Activated naive CD8-positive, alpha-beta T cell treated with anti-CD3 and anti-CD28 coated beads, Interleukin-2, amount 50 U/mL, for 16 hours (primary cell): ENCODE measurements around the gene SHANK1.
A peak's percentile ranks its signal among the peaks of the same experiment; 100 is the strongest.

Experiments used
- DNase-seq: peaks from one replicate; pipeline ENCODE4 v3.0.0-alpha.2; 2020; ENCODE audit warnings: low read depth, low spot score

SHANK1 gene

DNA sequence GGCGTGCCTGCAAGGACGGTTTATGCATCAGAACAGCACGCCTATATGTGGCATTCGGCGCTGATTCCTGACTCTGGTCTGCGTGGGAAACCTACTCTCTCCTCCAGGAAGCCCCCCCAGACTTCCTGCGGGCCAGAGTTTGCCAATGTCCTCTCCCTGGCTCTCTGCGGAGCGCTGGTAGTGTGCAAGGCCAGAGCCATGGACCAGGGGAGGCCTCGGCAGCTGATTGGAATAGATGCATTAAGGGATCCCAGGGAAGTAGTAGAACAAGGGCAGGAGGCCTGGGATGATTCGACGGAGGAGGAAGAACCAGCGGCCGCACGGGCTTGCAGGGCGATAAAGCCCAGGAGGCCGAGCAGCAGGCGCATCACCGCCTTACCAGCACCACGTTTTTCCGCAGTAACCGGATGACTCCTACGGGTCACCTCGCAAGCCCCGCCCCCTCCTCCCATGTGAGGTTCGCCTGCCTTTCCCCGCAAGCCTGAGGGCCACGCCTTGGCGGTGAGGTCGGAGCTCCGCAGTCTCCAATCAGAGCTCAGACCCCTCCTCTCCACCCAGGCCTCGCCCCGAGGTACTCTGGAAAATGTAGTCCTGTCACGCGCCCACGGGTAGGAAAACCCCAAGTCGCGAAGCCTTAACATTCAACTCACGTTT, 8.6 kb upstream of the SHANK1 start:
- DNase-seq, result peak; percentile 94

DNA sequence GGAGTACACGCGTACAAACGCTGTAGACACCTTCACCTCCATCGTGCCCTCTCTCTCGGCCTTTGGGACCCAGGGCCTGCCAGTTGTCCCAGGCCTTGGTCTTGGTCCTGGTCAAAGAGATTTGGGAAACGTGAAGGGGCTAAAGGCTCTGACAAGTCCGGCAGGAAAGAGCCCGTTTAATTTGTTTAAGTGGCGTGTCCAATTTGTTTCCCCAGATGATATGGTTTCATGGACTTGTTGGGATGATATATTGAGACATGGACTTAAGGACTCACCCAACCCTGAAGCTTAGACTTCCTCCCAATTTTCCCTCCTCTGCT, 6.3 kb upstream of the SHANK1 start:
- no peak for DNase-seq

GRCh38 chr19:50725218-50725910, 5.8 kb upstream of the SHANK1 start:
- peak; percentile 24 for DNase-seq

GRCh38 chr19:50724522-50725217, 5.1 kb upstream of the SHANK1 start:
- DNase-seq, result peak; percentile 99

DNA sequence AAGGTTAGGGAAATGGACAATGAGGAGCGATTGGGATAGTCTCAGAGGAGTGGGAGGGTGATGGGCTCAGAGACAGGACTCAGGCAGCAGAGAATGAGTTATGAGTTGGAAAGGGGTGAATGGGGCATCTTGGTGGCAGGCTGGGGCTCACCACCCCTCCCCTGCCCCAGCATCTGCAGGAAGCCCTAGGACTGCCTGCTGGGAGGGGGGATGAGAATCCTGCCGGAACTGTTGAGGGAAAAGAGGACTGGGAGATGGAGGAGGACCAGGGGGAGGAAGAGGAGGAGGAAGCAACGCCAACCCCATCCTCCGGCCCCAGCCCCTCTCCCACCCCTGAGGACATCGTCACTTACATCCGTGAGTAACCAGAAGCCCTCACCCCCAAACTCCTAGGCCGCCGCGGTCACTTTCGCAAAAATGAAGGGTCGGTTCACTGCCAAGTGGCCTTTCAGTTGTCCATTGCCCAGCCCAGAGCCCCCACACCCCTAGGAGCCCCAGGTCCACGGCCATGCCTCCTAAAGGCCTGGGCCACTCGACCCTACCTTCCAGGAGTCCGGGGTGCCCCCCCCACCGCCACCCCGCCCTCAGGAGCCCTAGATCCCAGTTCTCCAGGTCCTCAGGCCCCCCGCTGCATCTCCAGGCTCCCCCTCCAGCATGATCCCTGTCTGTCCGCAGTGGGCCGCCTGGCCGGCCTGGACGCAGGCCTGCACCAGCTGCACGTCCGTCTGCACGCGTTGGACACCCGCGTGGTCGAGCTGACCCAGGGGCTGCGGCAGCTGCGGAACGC, 4.3 kb upstream of the SHANK1 start:
- no peak for DNase-seq

DNA sequence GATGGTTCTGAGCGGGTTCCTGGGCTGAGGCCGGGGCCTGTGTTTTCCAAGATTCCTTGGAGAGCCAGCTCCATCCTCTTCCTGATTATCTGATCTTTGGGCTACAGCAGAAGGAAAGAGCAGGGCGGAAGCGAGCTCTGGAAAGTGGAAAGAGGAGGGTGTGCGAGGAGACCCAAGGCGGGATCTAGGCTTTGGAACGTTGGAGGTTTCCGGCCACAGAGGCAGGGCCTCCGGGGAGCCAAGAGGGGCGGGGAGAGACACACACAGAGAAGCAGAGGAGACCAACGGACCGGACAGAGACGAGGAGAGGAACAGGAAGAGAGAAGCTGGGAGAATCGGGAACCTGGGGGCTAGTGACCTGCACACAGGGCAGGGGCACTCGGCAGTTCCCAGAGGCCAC, 3.5 kb upstream of the SHANK1 start, which contains the start of gene CLEC11A:
CLEC11A (plus strand) TSS at position 296 of the 400 bp plus-strand sequence. CDS start 162 bp downstream, outside the sequence.
- no peak for DNase-seq

DNA sequence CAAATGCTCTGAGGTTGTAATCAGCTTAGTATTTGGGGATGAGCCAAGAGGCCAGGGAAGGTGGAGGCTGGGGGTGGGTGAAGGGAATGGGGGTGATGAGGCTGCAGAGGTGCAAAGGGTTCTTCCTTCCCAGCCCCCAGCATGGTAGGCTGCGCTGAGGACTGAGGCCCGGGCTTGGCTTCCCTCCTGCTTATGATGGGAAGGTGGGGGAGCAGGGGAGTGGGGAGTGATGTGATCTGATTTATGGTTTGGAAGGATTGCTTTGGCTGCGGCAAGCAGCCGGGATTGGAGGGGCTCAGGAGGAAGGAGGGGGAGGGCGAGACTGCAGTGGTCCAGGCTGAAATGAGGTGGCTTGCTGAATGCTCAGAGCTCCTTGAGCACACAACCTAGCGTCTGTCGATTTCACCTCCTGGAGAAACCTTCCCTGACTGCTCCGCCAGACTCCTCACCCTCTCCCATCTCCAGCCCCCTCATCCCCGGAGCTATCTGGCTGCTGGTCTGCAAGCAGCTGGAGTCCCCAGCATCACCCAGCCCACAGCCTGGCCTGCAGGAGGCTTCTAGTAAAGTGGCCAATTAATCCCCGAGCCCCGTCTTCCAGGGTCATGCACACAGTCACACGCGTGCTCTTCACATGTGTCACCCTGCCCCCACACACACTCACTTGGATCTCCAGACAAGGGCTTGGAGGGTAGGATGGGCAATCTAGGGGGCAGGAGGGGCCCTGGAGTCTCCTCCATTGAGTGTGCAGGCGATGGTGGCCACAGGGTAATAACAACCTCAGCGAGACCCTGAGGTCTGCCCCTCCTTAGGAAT, 2.8 kb upstream of the SHANK1 start:
- no peak for DNase-seq

DNA sequence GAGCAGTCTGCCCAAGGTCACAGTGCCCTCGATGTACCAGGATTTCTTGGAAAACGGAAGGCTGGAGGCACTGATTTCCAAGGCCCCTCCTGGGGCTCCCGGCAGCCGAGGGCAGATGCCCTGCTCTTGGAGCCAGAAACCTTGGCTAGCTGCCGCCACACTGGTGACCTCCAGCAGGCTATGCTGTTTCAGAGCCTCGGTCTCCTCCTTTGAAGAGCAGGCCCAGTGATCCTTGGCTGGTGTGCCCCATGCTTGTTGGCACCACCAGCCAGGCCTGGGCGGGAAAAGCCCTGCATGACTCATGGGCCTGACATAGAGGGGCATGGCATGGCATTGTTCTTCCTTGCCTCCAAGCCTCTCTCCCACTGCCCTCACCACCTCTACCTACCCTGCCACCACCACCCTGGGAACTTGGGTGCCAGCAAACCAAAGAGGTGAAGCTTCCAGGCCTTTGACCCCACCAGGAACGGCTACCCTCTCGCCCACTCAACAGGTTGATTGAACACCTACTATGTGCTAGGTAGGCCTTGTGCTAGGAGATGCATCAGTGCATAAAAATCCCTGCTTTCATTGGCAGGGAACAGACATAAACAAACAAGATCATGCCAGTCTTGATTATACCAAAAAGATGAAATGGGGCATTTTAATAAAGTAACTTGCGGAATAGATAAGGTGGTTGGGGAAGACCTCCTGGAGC, 2.0 kb upstream of the SHANK1 start:
- DNase-seq, result no peak

DNA sequence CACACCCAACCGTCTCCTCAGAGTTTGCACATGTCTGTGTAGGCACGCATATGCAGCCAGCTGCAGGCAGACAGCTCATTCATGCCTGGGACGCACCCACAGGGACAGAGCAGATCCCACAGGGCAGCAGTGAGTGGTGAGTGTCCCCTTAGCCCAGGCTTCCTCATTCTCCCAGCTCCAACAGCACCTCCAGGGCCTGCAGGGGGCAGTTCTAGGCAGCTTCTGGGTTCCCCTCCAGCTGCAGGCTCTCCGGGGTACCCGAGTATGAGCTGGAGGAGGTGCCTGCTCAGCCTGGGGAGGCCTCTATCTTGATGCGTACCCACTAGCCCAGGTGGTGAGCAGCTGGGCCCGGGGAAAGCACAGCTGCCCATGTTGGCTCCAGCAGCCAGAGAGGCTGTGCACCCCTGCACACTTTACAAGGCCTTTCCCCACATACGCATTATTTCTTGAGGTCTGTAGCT, 1.3 kb upstream of the SHANK1 start:
- no peak for DNase-seq

- no peak for DNase-seq
These were observed 749 bp upstream of the SHANK1 start for GRCh38 chr19:50720181-50720920.

DNA sequence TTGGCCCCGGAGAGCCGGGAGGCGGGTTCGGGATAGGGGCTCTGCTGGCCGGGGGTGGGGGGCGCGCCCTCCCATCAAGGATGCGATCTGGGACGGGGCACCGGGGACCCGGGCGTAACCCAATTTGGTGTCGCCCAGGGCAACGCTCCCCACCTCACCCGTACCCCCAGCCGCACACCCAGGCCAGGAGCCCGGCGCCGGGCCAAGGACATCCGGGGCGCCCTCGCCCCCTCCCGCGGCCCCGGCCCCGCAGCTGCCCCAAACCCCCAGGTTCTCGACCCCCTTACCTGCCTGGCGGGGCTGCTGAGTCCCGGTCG, 525 bp downstream of the SHANK1 start:
- no peak for DNase-seq

GRCh38 chr19:50718255-50719118, 1.1 kb downstream of the SHANK1 start:
- DNase-seq, result no peak

GRCh38 chr19:50717891-50718254, 1.7 kb downstream of the SHANK1 start:
- DNase-seq, result no peak

DNA sequence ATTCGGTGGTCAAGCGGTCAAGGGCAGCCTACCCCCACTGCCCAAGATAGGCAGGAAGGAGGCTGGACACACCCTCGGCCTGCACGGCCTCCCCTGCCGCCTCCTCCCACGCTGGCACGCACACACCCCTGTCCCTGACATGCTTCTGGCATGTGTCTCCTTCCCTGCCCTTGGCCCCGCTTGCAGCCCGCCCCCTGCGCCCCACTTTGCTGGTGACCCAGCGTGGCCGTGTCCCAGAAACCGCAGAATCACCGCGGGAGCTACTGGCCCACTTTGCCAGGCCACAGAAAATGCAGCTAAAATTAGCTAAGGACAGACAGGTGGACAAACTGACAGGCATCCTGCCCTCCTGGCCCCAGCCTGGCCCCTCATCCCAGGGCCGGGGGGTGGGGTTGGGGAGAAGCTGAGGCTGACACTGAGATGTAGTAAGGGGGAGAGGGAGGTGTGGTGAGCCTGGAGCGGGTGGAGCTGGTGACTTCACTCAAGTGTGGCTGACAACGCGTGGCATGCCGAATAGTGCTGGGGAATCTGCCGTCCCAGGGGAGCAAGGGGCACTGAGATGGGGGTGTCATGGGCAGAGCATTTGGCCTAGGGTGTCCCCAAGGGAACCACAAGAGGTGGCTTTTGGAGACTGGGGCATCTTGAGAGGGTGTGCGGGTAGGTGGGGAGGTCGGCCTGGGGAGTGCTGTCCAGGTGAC, 2.4 kb downstream of the SHANK1 start:
- DNase-seq, result no peak

- no peak for DNase-seq
These were observed 3.2 kb downstream of the SHANK1 start for GRCh38 chr19:50716178-50717025.

GRCh38 chr19:50713556-50714236, 5.9 kb downstream of the SHANK1 start:
- DNase-seq, result no peak

DNA sequence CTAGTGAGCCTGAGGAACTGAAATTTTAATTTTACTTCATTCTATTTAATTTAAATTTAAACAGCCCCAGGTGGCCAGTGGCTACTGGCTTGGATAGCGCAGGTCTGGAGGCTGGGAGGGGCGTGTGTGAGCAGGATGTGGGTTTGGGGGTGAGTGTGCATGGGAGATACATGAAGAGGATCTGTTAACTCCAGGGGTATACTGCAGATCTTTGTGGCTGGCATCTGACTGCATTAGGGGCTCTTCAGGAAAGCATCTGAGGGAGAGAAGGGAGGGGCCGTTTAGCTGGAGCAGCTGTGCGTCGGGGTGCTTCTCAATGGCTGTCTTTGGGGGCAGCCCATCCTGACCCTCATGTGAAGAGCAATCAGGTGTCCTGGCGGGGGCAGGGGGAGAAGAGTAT, 6.8 kb downstream of the SHANK1 start:
- DNase-seq, result no peak
